KOPT-K1 (cell line): ENCODE measurements around the gene RAB31.
A peak's percentile ranks its signal among the peaks of the same experiment; 100 is the strongest.

ENCODE experiments used
- H3K27ac ChIP-seq: fragments of 200-600 bp; sonication (generic); 2 replicates; pipeline ENCODE4 v1.5.1; 2016; ENCODE audit warnings: antibody characterized with exemption, mild to moderate bottlenecking, low read depth, low read length; ENCODE audit not compliant: poor library complexity, severe bottlenecking
- H3K36me3 ChIP-seq: fragments of 200-600 bp; sonication (generic); 2 replicates; pipeline ENCODE4 v1.5.1; 2017; ENCODE audit warnings: antibody characterized with exemption, mild to moderate bottlenecking, low read length, moderate library complexity; ENCODE audit not compliant: insufficient read depth
- H3K9me3 ChIP-seq: fragments of 200-600 bp; sonication (generic); 2 replicates; pipeline ENCODE4 v1.5.1; 2017; ENCODE audit warnings: antibody characterized with exemption, low read length, mild to moderate bottlenecking; ENCODE audit not compliant: insufficient read depth, poor library complexity, severe bottlenecking

The RAB31 gene

DNA sequence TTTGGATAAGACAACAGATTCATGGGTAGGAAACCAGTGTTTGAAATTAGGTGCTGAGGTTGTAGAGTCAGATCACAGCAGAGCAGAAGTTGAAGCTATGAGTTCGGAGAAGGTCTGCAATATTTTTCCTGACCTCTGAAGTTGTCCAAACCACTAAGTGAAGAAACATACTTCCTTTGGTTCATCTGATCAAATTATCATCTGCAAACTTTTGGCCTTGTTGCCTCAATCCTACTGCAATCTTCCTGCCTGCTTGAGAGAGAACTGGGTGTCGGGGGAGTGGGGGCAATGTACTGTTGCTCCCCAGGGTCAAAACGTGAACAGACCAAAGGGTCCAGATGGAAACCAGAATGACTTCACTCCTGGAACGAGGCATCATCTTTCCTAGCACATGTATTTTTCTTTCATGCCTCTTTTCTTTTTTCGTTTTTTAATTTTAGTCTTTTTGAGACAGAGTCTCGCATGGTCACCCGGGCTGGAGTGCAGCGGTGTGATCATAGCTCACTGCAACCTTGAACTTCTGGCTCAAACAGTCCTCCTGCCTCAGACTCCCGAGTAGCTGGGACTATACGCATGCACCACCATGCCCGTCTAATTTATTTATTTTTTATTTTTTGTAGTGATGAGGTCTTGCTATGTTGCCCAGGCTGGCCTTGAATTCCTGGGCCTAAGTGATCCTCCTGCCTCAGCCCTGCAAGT is 42.7 kb downstream of the RAB31 start:
- H3K27ac ChIP-seq = no peak overlapping the region
- no peaks in the 10 kb centered on the region for H3K9me3 ChIP-seq
- no peaks in the 10 kb centered on the region for H3K36me3 ChIP-seq

GRCh38 chr18:9751371-9752031 is 43.4 kb downstream of the RAB31 start:
- no peaks in the 10 kb centered on the region for H3K9me3 ChIP-seq
- no peak overlapping the region for H3K27ac ChIP-seq
- no peaks in the 10 kb centered on the region for H3K36me3 ChIP-seq

DNA sequence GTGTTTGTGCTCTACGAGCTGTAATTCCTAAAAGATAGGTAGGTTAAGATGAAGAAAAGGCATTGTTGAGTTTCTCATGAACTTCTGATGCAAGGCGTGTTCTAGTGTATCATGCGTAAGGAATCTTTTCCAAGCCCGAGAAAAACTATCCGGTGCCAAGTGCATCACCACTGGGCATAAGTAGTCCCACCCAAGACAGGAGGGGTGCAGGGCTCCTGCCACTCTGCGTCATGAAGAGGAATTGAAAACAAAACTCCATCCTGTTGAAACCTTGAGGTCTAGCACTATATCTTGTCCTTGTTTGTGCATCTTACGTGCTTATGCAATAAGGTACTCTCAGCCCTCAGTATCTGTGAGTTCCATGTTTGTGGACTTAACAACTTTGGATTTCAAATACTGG is 45.7 kb downstream of the RAB31 start:
- H3K36me3 ChIP-seq = no peaks in the 10 kb centered on the region
- no peak overlapping the region for H3K27ac ChIP-seq
- no peaks in the 10 kb centered on the region for H3K9me3 ChIP-seq

GRCh38 chr18:9755110-9755509 is 47.0 kb downstream of the RAB31 start:
- no peak overlapping the region for H3K27ac ChIP-seq
- no peaks in the 10 kb centered on the region for H3K9me3 ChIP-seq
- no peaks in the 10 kb centered on the region for H3K36me3 ChIP-seq

DNA sequence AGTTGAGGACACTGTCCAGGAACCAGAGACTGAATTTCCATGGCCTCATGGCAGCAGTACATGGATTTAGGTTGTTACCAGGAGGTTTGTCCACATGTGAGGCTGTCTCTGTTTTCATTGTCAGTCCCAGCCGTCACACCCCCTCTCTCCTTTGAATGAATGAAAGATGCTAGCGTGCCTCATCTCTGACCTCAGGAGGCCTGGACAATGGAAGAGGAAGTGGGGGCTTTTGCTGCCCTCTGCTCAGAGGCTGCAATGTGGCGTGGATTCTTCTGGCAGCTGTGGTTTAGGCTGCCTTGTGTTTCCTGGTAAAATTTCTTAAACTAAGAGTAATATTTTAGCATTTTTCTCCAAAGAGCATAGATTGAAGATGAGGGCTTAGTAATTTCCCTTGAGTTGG is 47.5 kb downstream of the RAB31 start:
- Histone ChIP-seq H3K36me3 (no peaks in the 10 kb centered on the region), H3K9me3 (no peaks in the 10 kb centered on the region), H3K27ac (no peak overlapping the region)

- H3K36me3 ChIP-seq = no peaks in the 10 kb centered on the region
- no peaks in the 10 kb centered on the region for H3K9me3 ChIP-seq
- H3K27ac ChIP-seq = no peak overlapping the region
Observed at GRCh38 chr18:9756271-9756932, 48.3 kb downstream of the RAB31 start.

GRCh38 chr18:9756933-9757470 is 48.9 kb downstream of the RAB31 start:
- Histone ChIP-seq H3K9me3 (no peaks in the 10 kb centered on the region), H3K27ac (no peak overlapping the region), H3K36me3 (no peaks in the 10 kb centered on the region)

- Histone ChIP-seq H3K36me3 (no peaks in the 10 kb centered on the region), H3K9me3 (no peaks in the 10 kb centered on the region), H3K27ac (peak overlapping the region; percentile 56)
Observed at GRCh38 chr18:9757827-9758621, 49.9 kb downstream of the RAB31 start.

- peak overlapping the region; percentile 56 for H3K27ac ChIP-seq
- no peaks in the 10 kb centered on the region for H3K9me3 ChIP-seq
- no peaks in the 10 kb centered on the region for H3K36me3 ChIP-seq
Observed at GRCh38 chr18:9758624-9759075, 50.5 kb downstream of the RAB31 start.

DNA sequence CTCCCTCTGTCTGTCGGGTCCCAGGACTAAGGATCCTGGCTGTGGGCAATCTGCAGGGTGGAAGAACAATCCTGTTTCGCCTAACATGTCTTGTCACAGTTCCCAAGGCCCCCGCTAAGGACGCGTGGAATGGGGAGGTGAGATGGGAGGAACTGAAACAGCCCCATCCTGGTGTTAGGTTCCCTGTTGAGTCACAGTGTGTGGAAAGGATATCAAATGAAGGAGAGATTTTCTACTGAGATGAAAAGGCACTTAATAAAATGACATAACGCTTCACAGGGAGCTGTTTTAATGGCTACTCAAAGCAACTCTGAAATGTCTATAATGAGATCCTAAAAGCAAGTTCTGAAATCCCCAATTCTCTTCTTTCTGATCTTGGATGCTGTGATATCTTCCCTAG is 52.5 kb downstream of the RAB31 start:
- H3K9me3 ChIP-seq = no peaks in the 10 kb centered on the region
- H3K27ac ChIP-seq = no peak overlapping the region

DNA sequence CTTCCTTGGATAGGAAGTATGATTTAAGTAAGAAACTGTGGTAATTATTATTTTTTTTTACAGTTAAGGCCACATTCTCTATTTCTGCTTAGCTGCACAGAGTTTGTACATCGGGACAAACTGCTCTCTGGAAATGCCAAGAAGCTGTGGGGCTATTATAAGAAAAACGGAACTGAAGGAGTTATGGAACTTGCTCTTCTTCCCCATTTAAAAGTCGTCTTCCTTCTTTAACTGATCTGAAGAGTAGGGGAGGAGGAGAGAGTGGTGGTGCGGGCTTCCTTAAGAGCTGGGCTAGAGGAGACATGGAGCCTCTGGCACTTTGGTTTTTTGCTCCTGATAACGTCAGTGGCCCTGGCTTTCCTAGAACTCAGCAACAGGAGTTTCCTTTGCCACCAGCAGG is 54.4 kb downstream of the RAB31 start:
- H3K27ac ChIP-seq = no peak overlapping the region
- H3K9me3 ChIP-seq = no peaks in the 10 kb centered on the region
- no peaks in the 10 kb centered on the region for H3K36me3 ChIP-seq

More for the DNA sequence above, 52.5 kb downstream of the RAB31 start:
- no peaks in the 10 kb centered on the region for H3K36me3 ChIP-seq

- Histone ChIP-seq H3K9me3 (no peaks in the 10 kb centered on the region), H3K27ac (no peak overlapping the region)
Observed at GRCh38 chr18:9763157-9763556, 55.1 kb downstream of the RAB31 start.

GRCh38 chr18:9764011-9764481 is 55.9 kb downstream of the RAB31 start:
- Histone ChIP-seq H3K9me3 (no peaks in the 10 kb centered on the region), H3K27ac (no peak overlapping the region), H3K36me3 (no peaks in the 10 kb centered on the region)

More at GRCh38 chr18:9763157-9763556, 55.1 kb downstream of the RAB31 start:
- H3K36me3 ChIP-seq = no peaks in the 10 kb centered on the region

DNA sequence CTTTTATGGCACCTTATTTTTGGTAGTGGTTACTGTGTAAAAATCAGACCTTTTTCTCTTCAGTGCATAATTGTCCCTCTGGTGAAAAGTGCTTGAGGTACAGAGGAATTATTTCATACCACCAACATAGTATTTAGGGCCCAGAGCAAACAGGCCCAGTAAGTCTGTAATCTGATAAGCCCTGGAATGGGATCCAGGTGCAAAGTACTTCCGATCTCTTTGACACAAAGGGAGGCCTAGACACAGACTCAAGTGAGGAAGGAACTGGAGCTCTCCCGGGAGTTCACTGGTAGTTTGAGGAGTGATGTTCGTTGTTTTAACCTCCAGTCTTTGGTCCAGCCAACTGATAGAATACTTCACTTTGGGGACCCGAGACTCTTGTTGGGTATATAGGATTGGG is 57.4 kb downstream of the RAB31 start:
- Histone ChIP-seq H3K9me3 (no peaks in the 10 kb centered on the region), H3K27ac (no peak overlapping the region), H3K36me3 (no peaks in the 10 kb centered on the region)
